Stimulated activated CD4-positive, alpha-beta T cell treated with anti-CD3 and anti-CD28 coated beads, TNF-alpha, amount 100 ng/mL, for 24 hours (primary cell): ENCODE measurements around the gene AFDN.

Experiments used
- DNase-seq, 3 experiments: peaks; one replicate each; pipeline ENCODE4 v3.0.0-alpha.2; 2020; ENCODE audit warnings: low read depth in 3 of 3

Gene AFDN

GRCh38 chr6:167826896-167827582 is at the start of gene AFDN:
AFDN (plus strand) TSS chr6:167826911; CDS start chr6:167827133, 222 bp downstream.
- DNase-seq: no peak

DNA sequence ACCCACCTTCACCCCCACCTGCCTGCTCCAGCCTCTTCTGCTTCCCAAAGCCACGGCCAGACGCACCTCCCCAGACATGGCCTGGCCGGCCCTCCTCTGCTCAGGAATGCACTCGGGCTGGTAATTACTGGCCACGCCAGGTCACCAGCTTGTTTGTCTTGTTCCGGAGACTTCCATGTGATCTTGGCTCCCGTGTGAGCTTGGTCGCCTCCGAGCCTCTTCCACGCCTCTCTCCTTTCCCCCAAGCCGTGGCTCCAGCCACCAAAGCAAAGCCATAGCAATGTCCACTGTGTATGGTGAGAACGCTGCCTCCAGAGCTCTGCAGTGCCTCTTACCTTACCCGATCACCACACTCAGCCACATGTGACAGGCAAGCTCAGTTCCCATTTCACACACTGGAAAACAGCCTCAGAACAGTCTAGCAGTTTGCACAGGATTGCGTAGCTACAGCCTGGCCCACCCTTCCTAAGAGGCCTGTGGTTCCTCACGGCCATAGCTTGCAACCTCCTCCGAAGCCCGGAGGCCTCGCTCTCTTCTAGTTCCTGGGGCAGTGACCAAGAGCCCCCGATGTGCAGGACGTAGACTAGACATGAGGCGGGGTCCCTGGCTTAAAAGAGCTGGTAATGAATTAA is 48.1 kb upstream of the AFDN start:
- no peak for DNase-seq

- no peak for DNase-seq
Observed at GRCh38 chr6:167779129-167779992, 47.4 kb upstream of the AFDN start.

DNA sequence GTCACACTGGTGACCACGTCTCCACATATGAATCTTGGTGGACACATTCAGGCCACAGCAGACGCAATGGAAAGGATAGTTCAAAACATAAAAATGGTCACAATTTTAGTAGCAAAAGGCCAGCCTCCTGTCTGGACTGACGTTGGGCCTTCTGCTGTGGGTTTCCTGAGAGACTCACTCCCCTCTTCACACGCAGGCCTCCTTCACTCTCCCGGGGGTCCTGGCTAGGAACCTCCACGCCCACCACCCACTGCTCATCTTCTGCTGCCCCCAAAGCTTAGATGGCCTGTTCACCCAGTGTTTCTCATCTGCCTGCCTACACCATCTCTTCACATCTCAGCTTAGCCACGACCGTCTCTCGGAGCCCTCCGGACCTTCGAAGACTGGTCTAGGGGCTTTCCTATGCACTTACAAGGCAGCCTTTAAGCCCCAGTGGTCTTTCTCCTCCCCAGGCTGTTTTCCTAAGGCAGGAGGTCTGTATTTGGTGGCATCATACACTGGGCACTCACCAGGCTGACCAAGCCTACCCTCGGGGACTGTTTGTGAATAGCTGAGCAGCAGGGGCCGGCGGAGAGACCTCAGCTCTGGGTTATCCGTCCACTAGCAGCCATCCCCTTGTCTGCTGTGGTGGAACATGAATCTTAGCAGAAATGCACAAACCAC is 46.6 kb upstream of the AFDN start:
- no peak for DNase-seq

GRCh38 chr6:167781066-167781767 is 45.5 kb upstream of the AFDN start:
- no peak for DNase-seq

GRCh38 chr6:167781868-167782267 is 44.8 kb upstream of the AFDN start:
- DNase-seq: no peak

- DNase-seq: no peak
Observed at GRCh38 chr6:167782698-167783517, 43.8 kb upstream of the AFDN start.

- DNase-seq: no peak
Observed at GRCh38 chr6:167786853-167787675, 39.6 kb upstream of the AFDN start.

- DNase-seq: no peak
Observed at GRCh38 chr6:167787896-167788562, 38.7 kb upstream of the AFDN start.

- DNase-seq: no peak
Observed at GRCh38 chr6:167788563-167788903, 38.2 kb upstream of the AFDN start.

DNA sequence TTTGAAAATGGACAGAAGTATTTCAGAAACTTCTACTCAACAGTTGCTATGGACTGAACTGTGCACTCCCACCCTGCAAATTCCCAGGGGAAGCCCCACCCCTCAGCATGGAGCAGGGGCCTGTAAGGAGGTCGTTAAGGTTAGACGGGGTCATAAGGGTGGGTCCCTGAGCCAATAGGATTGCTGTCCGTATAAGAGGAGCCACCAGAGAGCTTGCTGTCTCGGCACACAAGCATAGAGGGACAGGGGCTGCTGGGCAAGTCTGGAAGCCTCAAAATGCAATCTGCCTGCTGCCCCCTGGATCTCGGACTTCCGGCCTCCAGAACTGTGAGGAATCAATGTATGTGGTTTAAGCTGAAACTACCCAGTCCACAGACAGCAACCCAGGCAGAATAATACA is 37.4 kb upstream of the AFDN start:
- DNase-seq: no peak

GRCh38 chr6:167791091-167791779 is 35.5 kb upstream of the AFDN start:
- no peak for DNase-seq

GRCh38 chr6:167791780-167792478 is 34.8 kb upstream of the AFDN start:
- DNase-seq: no peak

- no peak for DNase-seq
Observed at GRCh38 chr6:167793421-167793820, 33.3 kb upstream of the AFDN start.

GRCh38 chr6:167794161-167795157 is 32.3 kb upstream of the AFDN start:
- no peak for DNase-seq

GRCh38 chr6:167795321-167795811 is 31.3 kb upstream of the AFDN start:
- no peak for DNase-seq

DNA sequence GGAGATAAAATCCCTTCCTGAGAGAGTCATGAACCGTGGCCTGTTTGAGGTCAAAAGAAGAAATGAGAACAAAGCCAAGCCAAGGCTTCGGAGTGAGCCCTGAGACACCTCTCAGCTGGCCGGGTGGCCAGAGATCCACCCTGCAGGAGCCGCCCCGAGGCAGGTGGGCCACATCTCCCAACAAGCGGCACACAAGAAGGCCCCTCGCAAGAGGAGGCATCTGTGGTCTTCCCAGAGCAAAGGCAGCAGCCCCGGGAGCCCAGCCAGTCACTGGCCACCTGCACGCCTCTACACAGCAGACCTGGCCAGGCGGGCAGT is 30.9 kb upstream of the AFDN start:
- DNase-seq: no peak
